ENCODE measurements around the gene CD46. TPM values are rescaled to one million over a fixed set of nuclear protein-coding genes. Genes with fewer than 3 reads are reported as not detected.

The CD46 gene
- 113 and 120 TPM in 2 replicates for total RNA-seq

DNA sequence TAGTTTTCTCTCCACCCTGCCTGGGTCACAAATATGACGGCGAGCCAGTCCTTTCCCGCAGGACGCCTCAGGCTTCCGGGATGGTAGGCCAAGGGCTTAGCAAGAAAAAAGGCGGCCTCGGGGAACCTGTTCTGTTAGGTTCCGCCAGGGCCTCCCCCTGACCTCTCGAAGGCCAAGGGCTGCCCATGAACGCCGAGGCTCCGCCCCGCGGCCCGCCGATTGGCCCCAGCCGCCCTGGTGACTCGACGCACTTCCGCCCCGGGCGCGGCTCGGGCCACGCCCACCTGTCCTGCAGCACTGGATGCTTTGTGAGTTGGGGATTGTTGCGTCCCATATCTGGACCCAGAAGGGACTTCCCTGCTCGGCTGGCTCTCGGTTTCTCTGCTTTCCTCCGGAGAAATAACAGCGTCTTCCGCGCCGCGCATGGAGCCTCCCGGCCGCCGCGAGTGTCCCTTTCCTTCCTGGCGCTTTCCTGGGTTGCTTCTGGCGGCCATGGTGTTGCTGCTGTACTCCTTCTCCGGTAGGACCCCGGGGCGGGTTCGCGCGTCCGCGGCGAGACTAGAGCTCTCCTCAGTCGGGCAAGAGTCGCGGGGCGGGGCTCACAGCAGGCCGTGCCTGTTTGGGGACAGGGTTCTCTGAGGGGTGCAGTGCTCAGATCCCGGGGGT lies at the start of gene CD46:
Gene CD46, plus strand, starts transcription at position 265 of the 666 bp plus-strand sequence. Its CDS starts 159 bp downstream, at position 424.

Other genes with a start within 250 kb of the CD46 start
- not detected in 2 replicates for gene CR1L, start 106.9 kb upstream of the CD46 start, total RNA-seq
- gene CD34, start 159.1 kb downstream of the CD46 start, total RNA-seq, result 0.25 TPM in 1 of 2 replicates, not detected in the other

All from uterine smooth muscle cell (primary cell).